Heart left ventricle (tissue), 13 donors: ENCODE measurements around the gene PRPSAP1.
"Not testable (repeated sequence)": the region's sequence is repeated elsewhere in the genome, so short reads cannot be mapped to it uniquely, and the experiment has no call there.

Experiments used
- POLR2A ChIP-seq, 2 donors: fragments of 450-650 bp; IDR thresholded peaks; one replicate each; pipeline ENCODE4 v1.6.1; 2017; ENCODE audit warnings: antibody characterized with exemption in 2 of 2, mild to moderate bottlenecking in 2 of 2, moderate library complexity in 2 of 2
- TF ChIP-seq, protein P1 (sequence below), 12 donors: fragments of 200-600 bp; sonication (generic) in 4 of 12; IDR thresholded peaks; one replicate each; pipeline versions ENCODE4 v1.5.0 to v1.8.0; 2018 to 2022; ENCODE audit warnings: antibody characterized with exemption in 12 of 12, mild to moderate bottlenecking in 5 of 12
- donor health status: ischemic (EF 13 %, LVEDD 7.1; RV severe dilation, severe dysfunction).
- donor health status: DM: no; HTN: yes; CAD: no.
- donor health status: DM: no; HTN: no; CAD: no.
- donor health status: ischemic (EF 25% LVEDD 6.9; RV normal size, moderate dysfunction).
- donor health status: ischemic (EF 25% LVEDD 5.7; RV mildly dilated, moderate dysfunction).
- donor health status: ischemic (EF 35%, LVEDD 5.7; RV mildly dilated, moderate dysfunction).
- donor health status: nonischemic (EF 11% LVEDD 7.7; RV severe dilation, severe dysfunction).
- donor health status: DM: yes; HTN: yes; CAD: no.
- donor health status: PGD.
- donor health status: ischemic (EF 29% LVEDD 5.4; RV normal size, mild dysfunction).
- donor health status: nonischemic (EF 23%, LVEDD 6.1; RV moderate dilation, normal function).

DNA sequence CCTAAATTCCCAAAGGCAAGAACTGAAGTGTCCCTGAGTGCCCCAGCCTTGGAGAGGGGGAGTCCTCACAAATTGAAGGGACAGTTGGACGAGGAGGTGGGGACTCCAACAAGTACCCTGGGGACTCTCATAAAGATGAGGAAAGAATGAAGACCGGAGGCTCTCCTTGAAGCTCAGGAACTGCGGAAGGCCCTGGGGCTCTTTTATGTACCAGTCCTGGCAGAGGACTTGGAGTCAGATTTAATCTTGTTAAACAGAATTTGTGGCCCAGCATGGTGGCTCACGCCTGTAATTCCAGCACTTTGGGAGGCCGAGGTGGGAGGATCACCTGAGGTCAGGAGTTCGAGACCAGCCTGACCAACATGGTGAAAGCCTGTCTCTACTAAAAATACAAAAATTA is 6.1 kb upstream of the PRPSAP1 start:
- TF ChIP-seq, protein P1, sequence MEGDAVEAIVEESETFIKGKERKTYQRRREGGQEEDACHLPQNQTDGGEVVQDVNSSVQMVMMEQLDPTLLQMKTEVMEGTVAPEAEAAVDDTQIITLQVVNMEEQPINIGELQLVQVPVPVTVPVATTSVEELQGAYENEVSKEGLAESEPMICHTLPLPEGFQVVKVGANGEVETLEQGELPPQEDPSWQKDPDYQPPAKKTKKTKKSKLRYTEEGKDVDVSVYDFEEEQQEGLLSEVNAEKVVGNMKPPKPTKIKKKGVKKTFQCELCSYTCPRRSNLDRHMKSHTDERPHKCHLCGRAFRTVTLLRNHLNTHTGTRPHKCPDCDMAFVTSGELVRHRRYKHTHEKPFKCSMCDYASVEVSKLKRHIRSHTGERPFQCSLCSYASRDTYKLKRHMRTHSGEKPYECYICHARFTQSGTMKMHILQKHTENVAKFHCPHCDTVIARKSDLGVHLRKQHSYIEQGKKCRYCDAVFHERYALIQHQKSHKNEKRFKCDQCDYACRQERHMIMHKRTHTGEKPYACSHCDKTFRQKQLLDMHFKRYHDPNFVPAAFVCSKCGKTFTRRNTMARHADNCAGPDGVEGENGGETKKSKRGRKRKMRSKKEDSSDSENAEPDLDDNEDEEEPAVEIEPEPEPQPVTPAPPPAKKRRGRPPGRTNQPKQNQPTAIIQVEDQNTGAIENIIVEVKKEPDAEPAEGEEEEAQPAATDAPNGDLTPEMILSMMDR (IDR thresholded peaks at IDR 0.05): not testable (repeated sequence)
- not testable (repeated sequence) for TF ChIP-seq POLR2A (IDR thresholded peaks at IDR 0.05)
